Colonic mucosa (tissue), 4 donors: ENCODE results near the gene ATP8B2. TPM values are rescaled to one million over a fixed set of nuclear protein-coding genes. Genes with fewer than 3 reads are reported as not detected.
"Not testable (repeated sequence)": the region's sequence is repeated elsewhere in the genome, so short reads cannot be mapped to it uniquely, and the experiment has no call there.

ENCODE experiments used
- DNase-seq: peaks from one replicate; pipeline ENCODE4 v3.0.0-alpha.2; 2020
- H3K27ac ChIP-seq: fragments of 200-600 bp; one replicate; pipeline ENCODE4 v1.8.0; 2021
- H3K27me3 ChIP-seq: fragments of 200-600 bp; one replicate; pipeline ENCODE4 v1.8.0; 2021
- H3K36me3 ChIP-seq: fragments of 200-600 bp; one replicate; pipeline ENCODE4 v1.8.0; 2021
- H3K4me1 ChIP-seq: fragments of 200-600 bp; one replicate; pipeline ENCODE4 v1.8.0; 2021; ENCODE audit warnings: mild to moderate bottlenecking
- H3K4me3 ChIP-seq: fragments of 200-600 bp; one replicate; pipeline ENCODE4 v1.8.0; 2021
- H3K9ac ChIP-seq, 2 donors: one replicate each; pipeline ENCODE4 v1.7.0; 2013; ENCODE audit warnings: control low read depth in 2 of 2, low read depth in 2 of 2, low read length in 2 of 2
- H3K9me3 ChIP-seq: fragments of 200-600 bp; one replicate; pipeline ENCODE4 v1.8.0; 2021
- CTCF ChIP-seq: fragments of 200-600 bp; IDR thresholded peaks from one replicate; pipeline ENCODE4 v1.8.0; 2022; ENCODE audit warnings: antibody characterized with exemption, mild to moderate bottlenecking
- intact Hi-C: fragments of 100-400 bp; cut with DNase I; formaldehyde crosslinking; loops from one replicate; pipeline ENCODE4 v1.14.1; 2022
- total RNA-seq, 2 donors: library from RNA; stranded (reverse); fragmentation: NEBNext Ultra II Directional in 1 of 2; extraction: Animal tissue kit (Norgen Biotek cat#: 25700) in 1 of 2; gene quantifications; one replicate each; pipeline ENCODE4 v1.2.1, GENCODE V29; 2021
- donor health status: healthy.
- donor health status: DM: no; HTN: no; CAD: no.
- donor health status: DM: no; HTN: no; CAD: no.

Gene ATP8B2
- total RNA-seq, 2 donors from 2014 or later = 4.2 to 6.6 TPM

GRCh38 chr1:154313066-154313356 is 12.3 kb upstream of the ATP8B2 start:
- no peak overlapping the region for H3K9ac ChIP-seq
- intact Hi-C loops = no loop called here
- no peaks in the 10 kb centered on the region for H3K36me3 ChIP-seq
- no peak for DNase-seq
- no peaks in the 10 kb centered on the region for H3K4me1 ChIP-seq
- H3K27me3 ChIP-seq = no peaks in the 10 kb centered on the region
- H3K27ac ChIP-seq = no peak overlapping the region
- no peak overlapping the region for H3K4me3 ChIP-seq
- no peak for TF ChIP-seq CTCF
- no peaks in the 10 kb centered on the region for H3K9me3 ChIP-seq

GRCh38 chr1:154314226-154314625 is 11.1 kb upstream of the ATP8B2 start:
- intact Hi-C loops, H3K9me3 ChIP-seq, H3K27ac ChIP-seq, H3K4me1 ChIP-seq, DNase-seq, H3K4me3 ChIP-seq, H3K27me3 ChIP-seq, H3K9ac ChIP-seq, H3K36me3 ChIP-seq: not testable (repeated sequence)

GRCh38 chr1:154316704-154317103 is 8.6 kb upstream of the ATP8B2 start:
- no peaks in the 10 kb centered on the region for H3K36me3 ChIP-seq
- intact Hi-C loops = no loop called here
- TF ChIP-seq CTCF = no peak
- no peak for DNase-seq
- no peaks in the 10 kb centered on the region for H3K4me1 ChIP-seq
- H3K27ac ChIP-seq = no peak overlapping the region
- no peaks in the 10 kb centered on the region for H3K9me3 ChIP-seq
- no peak overlapping the region for H3K4me3 ChIP-seq
- no peak overlapping the region for H3K9ac ChIP-seq
- H3K27me3 ChIP-seq = no peaks in the 10 kb centered on the region

- no peak for DNase-seq
- no peak for TF ChIP-seq CTCF
- Histone ChIP-seq H3K9me3 (no peaks in the 10 kb centered on the region), H3K9ac (no peak overlapping the region), H3K36me3 (no peaks in the 10 kb centered on the region), H3K4me1 (no peaks in the 10 kb centered on the region), H3K27me3 (no peaks in the 10 kb centered on the region), H3K27ac (no peak overlapping the region), H3K4me3 (no peak overlapping the region)
- intact Hi-C loops = no loop called here
These were observed 6.9 kb upstream of the ATP8B2 start for GRCh38 chr1:154318386-154318785.

GRCh38 chr1:154320882-154321608 is 4.3 kb upstream of the ATP8B2 start, which contains the start of gene AQP10:
Gene AQP10 (plus strand): TSS chr1:154321093. CDS start chr1:154321156, 63 bp downstream.
- DNase-seq = no peak
- no peaks in the 10 kb centered on the region for H3K36me3 ChIP-seq
- H3K9me3 ChIP-seq = no peaks in the 10 kb centered on the region
- intact Hi-C loops = no loop called here
- peaks cover 10% of the 10 kb centered on the region for H3K27me3 ChIP-seq
- no peak within 1 kb of the TSS for H3K4me3 ChIP-seq
- peaks cover 3% of the 10 kb centered on the region for H3K4me1 ChIP-seq
- H3K9ac ChIP-seq = no peak within 1 kb of the TSS
- no peak within 1 kb of the TSS for H3K27ac ChIP-seq
- TF ChIP-seq CTCF = no peak

GRCh38 chr1:154321609-154321934 is 3.8 kb upstream of the ATP8B2 start:
- H3K4me1 ChIP-seq, H3K9me3 ChIP-seq, H3K36me3 ChIP-seq, H3K27ac ChIP-seq, intact Hi-C loops, DNase-seq, H3K9ac ChIP-seq, H3K4me3 ChIP-seq: not testable (repeated sequence)
- H3K27me3 ChIP-seq = peaks cover 10% of the 10 kb centered on the region
